Smooth muscle cell (in vitro differentiated cells): ENCODE data around the gene PTGES3L. TPM values are rescaled to one million over a fixed set of nuclear protein-coding genes. Genes with fewer than 3 reads are reported as not detected.
A peak's percentile ranks its signal among the peaks of the same experiment; 100 is the strongest.

Experiments
- DNase-seq: peaks from one replicate; lab custom pipeline; 2025; ENCODE audit not compliant: unreplicated experiment; lab: John Stamatoyannopoulos, UW
- H2AFZ ChIP-seq: fragments of 200-600 bp; sonication (generic); 2 replicates; pipeline ENCODE4 v1.6.0; 2016; ENCODE audit warnings: antibody characterized with exemption, low read depth, mild to moderate bottlenecking
- H3F3A ChIP-seq: fragments of 200-600 bp; sonication (generic); 2 replicates; pipeline ENCODE4 v1.6.0; 2017; ENCODE audit warnings: antibody characterized with exemption, low read depth
- H3K27ac ChIP-seq: fragments of 200-600 bp; sonication (generic); 2 replicates; pipeline ENCODE4 v1.5.1; 2016; ENCODE audit warnings: low read depth, mild to moderate bottlenecking
- H3K27me3 ChIP-seq: fragments of 200-600 bp; sonication (generic); 2 replicates; pipeline ENCODE4 v1.6.1; 2016; ENCODE audit warnings: low read depth, mild to moderate bottlenecking
- H3K36me3 ChIP-seq: fragments of 200-600 bp; sonication (generic); 2 replicates; pipeline ENCODE4 v1.5.1; 2016; ENCODE audit warnings: low read depth
- H3K4me1 ChIP-seq: fragments of 200-600 bp; sonication (generic); 2 replicates; pipeline ENCODE4 v1.5.1; 2016; ENCODE audit warnings: low read depth
- H3K4me2 ChIP-seq: fragments of 200-600 bp; sonication (generic); 2 replicates; pipeline ENCODE4 v1.6.0; 2016; ENCODE audit warnings: mild to moderate bottlenecking
- H3K4me3 ChIP-seq: fragments of 200-600 bp; sonication (generic); 2 replicates; pipeline ENCODE4 v1.5.1; 2016; ENCODE audit warnings: mild to moderate bottlenecking
- H3K79me2 ChIP-seq: fragments of 200-600 bp; sonication (generic); 2 replicates; pipeline ENCODE4 v1.6.0; 2016; ENCODE audit warnings: low read depth, mild to moderate bottlenecking
- H3K9ac ChIP-seq: fragments of 200-600 bp; sonication (generic); 2 replicates; pipeline ENCODE4 v1.6.0; 2016; ENCODE audit warnings: low read depth
- H3K9me3 ChIP-seq: fragments of 200-600 bp; sonication (generic); replicated peaks from 2 replicates; pipeline ENCODE4 v1.5.1; 2016; ENCODE audit warnings: low read depth
- H4K20me1 ChIP-seq: fragments of 200-600 bp; sonication (generic); 2 replicates; pipeline ENCODE4 v1.6.0; 2016; ENCODE audit warnings: low read depth
- CTCF ChIP-seq: fragments of 200-600 bp; sonication (generic); IDR thresholded peaks from 2 replicates; pipeline ENCODE4 v1.5.1; 2017; ENCODE audit warnings: borderline replicate concordance, mild to moderate bottlenecking, antibody characterized with exemption; ENCODE audit not compliant: insufficient read depth, poor library complexity, severe bottlenecking
- whole genome bisulfite sequencing: methylation state at CpG from one replicate; pipeline ENCODE4 v1.1.7; 2016; ENCODE audit warnings: low lambda C conversion rate; 5-methylcytosine and 5-hydroxymethylcytosine counted together
- polyA plus RNA-seq: library from polyadenylated mRNA; unstranded; fragments of >200 nt; fragmentation: Nextera tagmentation; extraction: Ambion mirVana; gene quantifications from 2 replicates; pipeline ENCODE4 v1.2.1, GENCODE V29; 2016
- total RNA-seq: library from RNA; depleted of rRNA; stranded (reverse); fragments of >200 nt; gene quantifications from 2 replicates; pipeline ENCODE4 v1.2.3, GENCODE V29; 2014

PTGES3L gene
- total and polyA plus RNA-seq, 2 experiments from 2014 or later, result 6.7 to 8.3 TPM

DNA sequence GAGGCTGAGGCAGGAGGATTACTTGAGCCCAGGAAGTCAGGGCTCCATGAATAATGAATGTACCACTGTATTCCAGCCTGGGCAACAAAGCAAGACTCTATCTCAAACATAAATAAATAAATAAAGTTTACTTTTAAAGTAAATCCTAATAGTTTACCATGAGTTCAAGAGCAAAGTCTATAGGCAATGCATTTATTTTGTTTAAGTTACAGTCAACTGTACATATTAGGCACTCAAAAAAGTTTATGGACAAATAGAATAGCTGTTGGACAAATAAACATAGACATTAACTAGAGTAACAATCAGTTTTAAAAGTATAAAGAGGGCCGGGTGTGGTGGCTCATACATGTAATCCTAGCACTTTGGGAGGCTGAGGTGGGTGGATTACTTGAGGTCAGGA, 12.0 kb downstream of the PTGES3L start:
- WGBS, result 98% methylated on average over 1 of the region's 1 CpG

DNA sequence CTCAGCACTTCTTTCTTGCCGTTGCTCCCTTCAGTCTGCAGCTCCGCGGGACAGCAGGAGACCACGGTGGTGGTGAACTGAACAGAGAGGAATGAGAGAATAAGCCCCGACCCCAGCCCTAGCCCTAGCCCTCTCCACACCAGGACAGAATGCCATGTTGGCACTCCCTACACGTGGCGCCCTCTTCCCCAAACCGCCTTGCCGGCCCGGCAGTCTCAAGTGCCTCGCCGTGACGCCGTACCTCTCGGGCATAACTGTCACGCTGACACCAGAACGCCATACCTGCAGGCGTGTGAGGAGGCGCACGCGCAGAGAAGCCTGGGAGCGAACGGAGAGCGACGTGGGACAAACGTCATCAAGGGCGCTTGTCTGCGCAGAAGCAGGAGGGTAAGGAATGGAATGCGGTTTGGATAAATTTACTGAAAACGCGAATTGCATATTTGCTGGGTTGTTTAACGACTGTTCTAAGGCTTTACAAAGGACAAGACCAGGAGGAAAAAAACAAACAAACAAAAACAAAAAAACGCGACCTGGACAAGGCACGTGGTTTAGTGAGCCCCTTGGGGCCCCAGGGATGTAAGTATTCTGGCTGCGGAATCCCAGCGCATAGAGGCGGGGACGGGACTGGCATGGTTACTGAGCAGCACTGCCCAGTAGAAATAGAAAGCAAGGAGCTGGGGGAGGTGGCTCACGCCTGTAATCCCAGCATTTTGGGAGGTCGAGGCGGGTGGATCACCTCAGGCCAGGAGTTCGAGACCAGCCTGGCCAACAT, 15.5 kb downstream of the PTGES3L start, which contains the start of gene AARSD1:
AARSD1 (minus strand) TSS at position 294 of the 772 bp plus-strand sequence; CDS start at position 280, 14 bp downstream.
- H3K9ac ChIP-seq, result peak within 1 kb of the TSS; percentile 77
- peak within 1 kb of the TSS; percentile 97 for H2AFZ ChIP-seq
- peak; percentile 49 for DNase-seq
- no peaks in the 10 kb centered on the region for H3K36me3 ChIP-seq
- H3K79me2 ChIP-seq, result peaks cover 8% of the 10 kb centered on the region
- no peaks in the 10 kb centered on the region for H3K9me3 ChIP-seq
- no peak for TF ChIP-seq CTCF
- peak within 1 kb of the TSS; percentile 68 for H3K4me3 ChIP-seq
- H4K20me1 ChIP-seq, result no peaks in the 10 kb centered on the region
- peak within 1 kb of the TSS; percentile 85 for H3K27ac ChIP-seq
- H3F3A ChIP-seq, result no peaks in the 10 kb centered on the region
- peaks cover 7% of the 10 kb centered on the region for H3K4me1 ChIP-seq
- H3K27me3 ChIP-seq, result no peaks in the 10 kb centered on the region
- 5% methylated on average over 43 of the region's 43 CpGs for WGBS
- peak within 1 kb of the TSS; percentile 97 for H3K4me2 ChIP-seq

More for the DNA sequence above, 12.0 kb downstream of the PTGES3L start:
- H3K27ac ChIP-seq, result no peak overlapping the region
- no peaks in the 10 kb centered on the region for H3K36me3 ChIP-seq
- H3K4me3 ChIP-seq, result no peak overlapping the region
- no peaks in the 10 kb centered on the region for H3K9me3 ChIP-seq
- no peak overlapping the region for H2AFZ ChIP-seq
- no peaks in the 10 kb centered on the region for H4K20me1 ChIP-seq
- H3K4me2 ChIP-seq, result no peak overlapping the region
- DNase-seq, result no peak
- no peak overlapping the region for H3K9ac ChIP-seq
- H3K27me3 ChIP-seq, result no peaks in the 10 kb centered on the region
- TF ChIP-seq CTCF, result no peak
- H3K4me1 ChIP-seq, result peaks cover 7% of the 10 kb centered on the region
- H3F3A ChIP-seq, result no peaks in the 10 kb centered on the region
- H3K79me2 ChIP-seq, result peaks cover 8% of the 10 kb centered on the region

DNA sequence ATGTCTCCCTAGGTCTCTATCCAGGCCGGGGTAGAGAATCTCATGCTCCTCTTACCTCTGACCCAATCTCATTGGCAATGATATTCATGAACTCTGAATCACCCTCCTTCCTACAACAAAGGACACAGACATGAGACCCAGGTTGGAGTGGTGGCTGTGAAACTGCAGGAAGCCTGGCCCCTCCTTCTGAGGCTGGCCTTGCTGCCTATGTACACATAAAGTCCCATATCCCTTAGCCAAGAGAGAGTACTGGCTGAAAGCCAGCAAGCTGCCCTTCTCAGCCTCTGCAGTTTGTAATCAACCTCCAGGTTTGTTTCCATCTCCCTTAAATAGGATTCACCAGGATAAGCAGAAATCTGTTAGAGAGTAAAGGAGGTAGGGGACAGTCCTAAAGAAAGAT, 26.2 kb downstream of the PTGES3L start:
- H3K4me2 ChIP-seq, result no peak overlapping the region
- H3K79me2 ChIP-seq, result no peaks in the 10 kb centered on the region
- H3K27me3 ChIP-seq, result no peaks in the 10 kb centered on the region
- H3K9ac ChIP-seq, result no peak overlapping the region
- peaks cover 4% of the 10 kb centered on the region for H3K36me3 ChIP-seq
- WGBS, result 95% methylated on average over 1 of the region's 1 CpG
- H3K4me1 ChIP-seq, result no peaks in the 10 kb centered on the region
- no peaks in the 10 kb centered on the region for H3K9me3 ChIP-seq
- no peaks in the 10 kb centered on the region for H3F3A ChIP-seq
- no peak for TF ChIP-seq CTCF
- no peak overlapping the region for H2AFZ ChIP-seq
- H4K20me1 ChIP-seq, result no peaks in the 10 kb centered on the region
- no peak overlapping the region for H3K4me3 ChIP-seq
- no peak overlapping the region for H3K27ac ChIP-seq
- DNase-seq, result no peak
